Endometrium (tissue), 2 donors: ENCODE measurements around the gene XPO4.
"Not testable (repeated sequence)": the region's sequence is repeated elsewhere in the genome, so short reads cannot be mapped to it uniquely, and the experiment has no call there.

Experiments used
- FAIRE-seq: peaks from 2 replicates; lab custom pipeline; 2012; peaks lifted over from hg19 to GRCh38; lab: Jason Lieb, UNC
- donor health status: control.
- donor health status: control.

XPO4 gene

DNA sequence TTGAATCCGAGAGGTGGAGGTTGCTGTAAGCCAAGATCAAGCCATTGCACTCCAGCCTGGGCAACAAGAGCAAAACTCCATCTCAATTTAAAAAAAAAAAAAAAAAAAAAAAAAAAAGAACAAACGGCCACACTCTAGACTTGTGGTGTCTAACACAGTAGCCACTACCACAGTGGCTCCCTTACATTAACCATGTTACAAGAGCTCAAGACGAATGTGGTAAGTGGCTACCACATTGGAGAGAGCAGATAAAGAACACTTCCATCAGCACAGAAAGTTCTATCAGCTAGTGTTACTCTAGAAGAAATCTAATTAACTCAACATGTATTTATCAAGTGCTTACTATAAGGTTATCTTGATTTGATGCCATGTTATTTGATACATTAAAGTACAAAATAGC, 11.5 kb downstream of the XPO4 start:
- FAIRE-seq: no peak

DNA sequence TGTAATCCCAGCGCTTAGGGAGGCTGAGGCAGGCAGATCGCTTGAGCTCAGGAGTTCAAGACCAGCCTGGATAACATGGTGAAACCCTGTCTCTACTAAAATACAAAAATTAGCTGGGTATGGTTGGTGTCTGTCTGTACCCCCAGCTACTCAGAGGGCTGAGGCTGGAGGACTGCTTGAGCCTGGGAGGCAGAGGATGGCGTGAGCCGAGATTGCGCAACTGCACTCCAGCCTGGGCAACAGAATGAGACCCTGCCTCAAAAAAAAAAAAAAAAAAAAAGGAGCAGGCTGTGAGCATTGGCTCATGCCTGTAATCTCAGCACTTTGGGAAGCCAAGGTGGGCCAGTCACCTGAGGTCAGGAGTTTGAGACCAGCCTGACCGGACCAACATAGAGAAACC, 12.0 kb downstream of the XPO4 start:
- not testable (repeated sequence) for FAIRE-seq

DNA sequence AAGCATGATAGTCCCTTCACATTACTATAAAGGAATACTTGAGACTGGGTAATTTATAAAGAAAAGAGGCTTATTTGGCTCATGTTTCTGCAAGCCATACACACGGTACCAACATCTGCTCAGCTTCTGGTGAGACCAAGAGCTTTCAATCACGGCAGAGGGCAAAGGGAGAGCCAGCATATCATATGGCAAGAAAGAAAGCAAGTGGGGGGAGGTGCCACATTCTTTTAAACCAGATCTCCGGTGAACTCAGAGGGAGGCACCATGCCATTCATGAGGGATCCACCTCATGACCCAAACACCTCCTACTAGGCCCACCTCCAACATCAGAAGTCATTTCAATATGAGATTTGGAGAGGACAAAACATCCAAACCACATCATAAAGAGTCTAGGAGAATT, 20.3 kb downstream of the XPO4 start:
- no peak for FAIRE-seq

DNA sequence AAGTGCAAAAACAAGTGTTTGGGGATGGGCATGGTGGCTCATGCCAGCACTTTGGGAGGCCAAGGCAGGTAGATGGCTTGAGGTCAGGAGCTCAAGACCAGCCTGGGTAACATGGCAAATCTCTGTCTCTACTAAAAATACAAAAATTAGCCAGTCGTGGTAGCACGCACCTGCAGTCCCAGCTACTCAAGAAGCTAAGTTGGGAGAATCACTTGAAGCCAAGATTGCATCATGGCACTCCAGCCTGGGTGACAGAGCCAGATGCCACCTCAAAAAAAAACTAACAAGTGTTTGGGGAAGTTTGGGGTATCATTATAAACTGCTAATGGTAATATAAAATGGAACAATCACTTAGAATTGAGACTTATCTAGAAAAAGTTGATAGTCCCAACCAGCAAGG, 24.6 kb downstream of the XPO4 start:
- FAIRE-seq: no peak

DNA sequence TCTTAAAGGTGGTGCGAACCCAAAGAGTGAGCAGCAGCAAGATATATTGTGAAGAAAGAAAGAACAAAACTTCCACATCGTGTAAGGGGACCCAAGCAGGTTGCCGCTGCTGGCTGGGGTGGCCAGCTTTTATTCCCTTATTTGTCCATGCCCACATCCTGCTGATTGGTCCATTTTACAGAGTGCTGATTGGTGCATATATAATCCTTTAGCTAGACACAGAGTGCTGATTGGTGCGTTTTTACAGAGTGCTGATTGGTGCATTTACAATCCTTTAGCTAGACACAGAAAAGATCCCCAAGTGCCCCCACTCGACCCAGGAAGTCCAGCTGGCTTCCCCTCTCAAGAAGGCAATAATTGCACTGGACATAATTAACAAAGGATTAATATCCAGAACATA, 25.7 kb downstream of the XPO4 start:
- FAIRE-seq: not testable (repeated sequence)

DNA sequence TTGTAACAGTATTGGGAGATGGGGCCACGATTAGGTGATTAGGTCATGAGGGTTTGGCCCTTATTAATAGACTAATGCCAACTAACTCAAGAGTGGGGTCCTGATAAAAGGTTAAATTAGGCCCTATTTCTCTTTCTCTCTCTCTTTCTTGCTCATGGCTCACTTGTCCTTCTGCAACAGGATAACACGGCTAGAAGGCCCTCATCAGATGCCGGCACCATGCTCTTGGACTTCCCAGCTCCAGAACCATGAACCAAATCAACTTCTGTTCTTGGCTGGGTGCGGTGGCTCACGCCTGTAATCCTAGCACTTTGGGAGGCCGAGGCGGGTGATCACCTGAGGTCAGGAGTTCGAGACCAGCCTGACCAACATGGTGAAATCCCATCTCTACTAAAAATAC, 28.1 kb downstream of the XPO4 start:
- FAIRE-seq: not testable (repeated sequence)

DNA sequence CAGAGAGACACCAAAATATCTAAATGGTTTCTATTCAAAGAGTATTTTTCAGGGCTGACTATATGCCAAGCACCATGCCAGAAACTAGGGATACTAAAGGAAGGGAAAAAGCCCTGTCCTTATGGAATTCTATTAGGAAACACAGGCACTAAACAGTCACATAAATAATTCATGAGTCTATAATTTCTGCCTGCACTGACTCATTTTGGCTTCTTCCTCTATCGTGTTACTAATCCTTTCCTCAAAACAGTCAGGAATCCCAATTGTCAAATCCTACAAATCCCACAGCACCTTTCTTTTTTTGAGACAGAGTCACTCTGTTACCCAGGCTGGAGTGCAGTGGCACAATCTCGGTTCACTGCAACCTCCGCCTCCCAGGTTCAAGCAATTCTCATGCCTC, 29.2 kb downstream of the XPO4 start:
- no peak for FAIRE-seq

DNA sequence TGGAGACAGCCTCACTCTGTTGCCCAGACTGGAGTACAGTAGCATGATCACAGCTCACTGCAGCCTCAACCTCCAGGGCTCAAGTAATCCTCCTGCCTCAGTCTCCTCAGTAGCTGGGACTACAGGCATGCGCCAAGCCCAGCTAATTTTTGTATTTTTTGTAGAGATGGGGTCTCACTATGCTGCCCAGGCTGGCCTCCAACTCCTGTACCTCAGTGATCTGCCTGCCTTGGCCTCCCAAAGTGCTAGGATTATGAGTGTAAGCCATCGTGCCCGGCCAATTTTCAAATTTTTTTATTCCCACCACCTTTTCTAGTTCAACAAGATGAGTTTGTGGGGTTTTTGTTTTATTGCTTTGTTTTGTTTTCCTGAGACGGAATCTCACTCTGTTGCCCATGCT, 31.7 kb downstream of the XPO4 start:
- no peak for FAIRE-seq

DNA sequence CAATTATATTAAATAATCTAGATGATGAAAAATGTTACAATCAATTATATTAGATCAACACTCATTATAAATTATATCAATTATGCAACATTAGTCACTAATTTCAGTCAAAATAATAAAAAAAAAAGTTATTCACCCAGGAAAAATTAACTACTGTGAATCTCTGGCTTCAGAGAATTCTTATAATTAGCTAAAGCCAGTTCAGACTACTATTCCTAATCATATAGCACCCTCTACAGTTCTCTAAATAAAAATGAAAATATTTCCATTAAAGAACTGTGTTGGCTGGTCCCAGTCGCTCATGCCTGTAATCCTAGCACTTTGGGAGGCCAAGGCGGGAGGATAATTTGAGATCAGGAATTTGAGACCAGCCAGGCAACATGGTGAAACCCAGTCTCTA, 33.0 kb downstream of the XPO4 start:
- FAIRE-seq: no peak

DNA sequence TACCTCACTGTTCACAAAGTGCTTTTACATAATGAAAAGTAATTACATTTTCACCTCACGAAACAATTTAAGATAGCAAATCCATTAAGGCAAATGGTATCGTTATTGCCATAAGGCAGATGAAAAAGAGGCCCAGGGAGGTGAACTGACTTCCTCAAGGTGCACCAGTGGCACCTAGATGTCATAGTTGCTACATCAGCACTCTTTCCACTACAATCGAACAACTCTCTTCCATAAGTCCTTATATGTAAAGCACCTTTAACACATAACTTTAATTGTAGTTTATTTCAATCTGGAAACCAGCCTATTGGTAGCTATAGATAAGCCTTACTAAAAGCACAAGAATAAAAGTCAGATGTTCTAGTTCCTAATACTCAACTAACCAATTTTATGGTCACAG, 35.1 kb downstream of the XPO4 start:
- FAIRE-seq: no peak

DNA sequence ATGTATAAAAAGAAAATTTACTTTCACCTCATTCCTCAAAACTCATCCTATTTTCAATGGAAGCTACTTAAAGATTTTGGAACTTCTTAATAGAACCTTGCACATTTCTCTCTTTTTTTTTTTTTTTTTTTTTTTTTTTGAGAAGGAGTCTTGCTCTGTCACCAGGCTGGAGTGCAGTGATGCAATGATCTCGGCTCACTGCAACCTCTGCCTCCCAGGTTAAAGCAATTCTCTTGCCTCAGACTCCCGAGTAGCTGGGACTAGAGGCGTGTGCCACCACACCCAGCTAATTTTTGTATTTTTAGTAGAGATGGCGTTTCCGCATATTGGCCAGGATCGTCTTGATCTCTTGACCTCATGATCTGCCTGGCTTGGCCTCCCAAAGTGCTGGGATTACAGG, 40.9 kb downstream of the XPO4 start:
- not testable (repeated sequence) for FAIRE-seq

DNA sequence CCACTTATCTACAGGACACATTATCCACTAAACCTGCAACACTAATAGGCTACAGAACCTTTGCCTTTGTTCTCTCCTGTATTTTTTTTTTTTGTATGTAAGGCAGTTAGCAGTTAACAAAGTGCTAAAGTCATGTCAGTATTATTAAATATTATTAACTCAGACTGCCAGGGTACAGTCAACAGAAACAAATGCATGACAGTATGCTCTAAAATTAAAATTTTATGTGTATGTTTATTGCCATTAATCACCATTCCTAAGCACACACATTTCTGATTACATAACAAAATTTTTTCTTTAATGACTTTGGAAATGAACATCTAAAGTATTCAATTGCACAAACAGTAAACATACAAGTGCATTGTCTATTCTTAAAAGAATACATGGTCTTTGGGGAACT, 41.7 kb downstream of the XPO4 start:
- FAIRE-seq: peak; percentile 85

DNA sequence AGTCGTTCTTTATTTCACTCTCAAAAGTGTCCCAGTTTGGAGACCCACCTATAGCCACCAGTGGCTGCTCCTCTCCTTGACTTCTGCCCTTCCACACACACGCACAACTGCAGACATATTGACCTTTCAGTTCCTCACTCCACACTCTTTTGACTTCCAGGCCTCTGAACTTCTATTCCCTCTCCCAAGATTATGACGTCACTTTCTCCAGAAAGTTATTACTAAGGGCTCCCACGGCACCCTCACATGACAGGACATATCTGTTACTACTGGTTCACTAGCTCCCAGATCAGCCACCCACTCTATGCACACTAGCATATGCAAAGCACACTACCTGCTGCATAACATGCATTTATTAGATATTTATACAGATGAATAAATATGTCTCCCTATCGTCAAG, 45.9 kb downstream of the XPO4 start:
- no peak for FAIRE-seq

DNA sequence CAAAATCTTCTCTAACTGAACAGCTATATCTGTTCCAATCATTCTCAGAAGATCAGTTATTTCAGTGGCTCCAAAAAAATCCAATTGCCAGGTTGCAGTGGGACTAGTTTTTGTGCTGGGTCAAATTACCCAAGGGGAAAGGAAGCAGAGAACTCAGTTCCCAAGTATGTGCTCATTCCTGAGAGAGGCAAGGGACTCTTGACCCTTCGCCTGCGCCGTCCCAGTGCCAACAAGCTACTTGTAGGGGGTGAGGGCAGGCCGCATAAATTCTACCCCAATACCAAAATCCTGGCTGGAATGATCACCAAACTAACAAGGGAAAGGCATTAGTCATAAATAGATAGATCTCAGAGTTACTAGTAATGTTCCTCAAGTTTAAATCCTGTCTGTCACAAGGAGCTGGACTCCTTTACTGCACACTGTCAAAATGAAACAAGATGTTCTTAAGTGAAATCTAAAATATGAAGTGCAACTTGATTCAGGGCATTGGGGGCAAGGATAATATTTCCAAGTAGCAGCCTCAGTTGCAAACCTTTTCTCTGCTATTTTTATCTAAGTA, 50.6 kb downstream of the XPO4 start:
- FAIRE-seq: no peak

DNA sequence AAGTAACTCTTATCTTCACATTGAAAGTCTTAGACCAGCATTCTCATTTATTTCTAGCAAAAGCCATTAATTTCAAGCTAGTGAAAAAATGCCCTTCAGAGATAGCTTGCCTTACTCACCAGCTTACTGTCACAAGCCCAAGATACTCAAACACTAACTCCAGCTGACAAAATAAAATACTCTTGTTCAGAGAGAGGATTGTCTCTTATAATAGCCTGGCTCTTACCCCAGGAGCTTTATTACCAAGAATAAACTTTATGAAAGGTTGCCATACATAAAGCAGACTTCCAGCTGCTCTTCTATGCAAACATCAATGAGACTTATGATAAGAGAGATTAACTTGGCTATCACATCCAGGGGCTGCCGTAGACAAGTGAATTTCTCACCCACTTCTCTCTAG, 53.6 kb downstream of the XPO4 start:
- FAIRE-seq: no peak

DNA sequence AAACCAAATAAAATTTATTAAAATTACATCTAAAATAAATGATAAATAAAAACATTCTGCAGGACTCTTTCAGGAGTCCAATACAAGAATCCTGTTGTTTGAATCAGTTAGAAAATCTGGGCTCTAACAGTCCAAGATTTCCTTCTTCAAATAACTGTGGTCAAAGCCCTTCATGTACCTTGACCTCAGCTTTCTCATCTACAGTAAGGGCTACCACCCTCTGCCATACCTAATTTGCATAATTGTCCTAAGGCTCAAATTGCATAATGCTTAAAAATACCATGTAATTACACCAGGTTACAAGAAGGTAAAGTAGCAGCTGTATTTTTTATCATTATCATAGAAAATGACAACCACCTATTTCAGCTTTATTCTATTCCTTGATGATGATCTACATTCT, 54.3 kb downstream of the XPO4 start:
- no peak for FAIRE-seq

DNA sequence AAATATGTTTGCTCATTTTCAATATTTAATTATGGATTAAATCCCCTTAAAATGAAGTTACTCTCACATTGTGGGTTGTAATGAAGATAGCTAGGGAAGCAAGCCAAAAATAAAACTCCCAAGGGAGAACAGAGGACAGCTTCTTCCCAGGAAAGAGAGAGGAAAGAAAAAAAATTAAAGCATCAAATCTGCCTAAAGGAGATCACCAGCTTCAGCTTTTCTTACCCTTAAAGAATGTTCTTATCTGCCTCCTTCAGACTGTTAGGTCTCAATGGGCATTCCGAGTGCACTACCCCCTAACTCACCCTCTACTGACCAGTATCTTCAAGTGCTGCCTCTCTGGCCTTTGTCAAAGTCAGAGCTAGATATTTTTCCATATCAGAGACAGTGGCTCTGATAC, 55.2 kb downstream of the XPO4 start:
- FAIRE-seq: no peak

DNA sequence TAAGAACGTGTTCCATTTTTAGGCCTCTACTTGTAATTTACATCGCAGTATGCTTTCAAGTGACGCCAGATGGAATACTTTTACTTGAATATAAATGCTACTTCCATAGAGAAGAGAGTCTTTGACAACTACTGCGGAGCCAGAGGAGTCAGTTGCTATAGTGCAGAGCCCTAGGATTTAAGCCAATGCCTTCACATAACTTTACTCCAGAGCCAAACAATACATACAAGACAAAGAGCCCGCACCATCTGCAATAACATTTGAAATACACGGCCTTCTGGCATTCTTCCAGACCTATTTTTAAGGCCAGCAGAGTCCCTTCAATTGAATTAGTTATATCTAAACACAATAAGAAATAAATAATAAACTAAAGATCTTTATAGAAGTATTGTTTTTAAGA, 59.4 kb downstream of the XPO4 start:
- no peak for FAIRE-seq

DNA sequence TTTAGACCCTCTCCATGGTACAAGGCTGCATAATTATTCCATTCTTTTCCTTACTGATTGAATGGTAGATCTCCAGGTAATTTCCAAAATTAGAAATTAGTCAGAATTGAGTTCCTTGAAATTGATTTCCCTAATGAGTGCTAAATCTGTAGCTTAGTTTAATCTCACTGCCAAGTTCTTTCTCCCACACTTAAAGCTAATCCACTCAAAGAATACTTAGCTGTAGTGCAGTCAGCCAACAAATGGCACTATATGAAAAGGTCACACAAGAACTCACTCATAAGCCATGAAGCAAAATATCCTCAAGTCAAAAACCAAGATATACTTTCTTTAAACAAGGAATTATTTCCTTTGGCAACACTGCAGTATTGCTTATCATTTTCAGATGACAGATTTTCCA, 62.0 kb downstream of the XPO4 start:
- FAIRE-seq: no peak

DNA sequence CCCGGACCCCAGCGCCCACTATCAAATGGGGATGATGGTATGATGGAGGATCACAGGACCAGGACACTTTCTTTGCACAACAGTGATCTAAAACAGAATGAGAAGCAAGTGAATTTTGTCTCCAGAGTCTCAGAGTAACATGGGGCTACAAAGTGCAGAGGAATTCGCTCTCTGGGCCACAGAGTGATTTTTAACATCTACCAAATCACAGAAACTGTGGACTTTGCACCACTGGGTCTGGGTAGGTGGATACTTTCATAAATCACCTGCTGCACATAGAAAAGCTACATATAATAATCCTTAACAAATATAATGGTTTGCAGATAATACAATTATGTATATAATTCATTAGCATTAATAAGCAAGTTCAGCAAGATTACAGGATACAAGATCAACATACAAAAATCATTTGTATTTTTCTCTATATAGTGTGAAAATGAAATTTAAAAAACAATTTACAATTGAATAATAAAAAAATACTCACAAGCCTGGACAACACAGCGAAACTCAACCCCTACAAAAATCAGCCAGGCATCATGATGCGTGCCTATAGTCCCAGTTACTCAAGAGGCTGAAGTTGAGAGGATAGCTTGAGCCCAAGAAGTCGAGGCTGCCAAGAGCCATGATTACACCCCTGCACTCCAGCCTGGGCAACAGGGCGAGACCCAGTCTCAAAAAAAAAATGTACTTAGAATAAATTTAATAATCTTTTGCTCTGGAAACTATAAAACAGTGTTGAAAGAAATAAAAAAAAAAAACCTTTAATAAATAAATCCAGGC, 68.5 kb downstream of the XPO4 start:
- no peak for FAIRE-seq

DNA sequence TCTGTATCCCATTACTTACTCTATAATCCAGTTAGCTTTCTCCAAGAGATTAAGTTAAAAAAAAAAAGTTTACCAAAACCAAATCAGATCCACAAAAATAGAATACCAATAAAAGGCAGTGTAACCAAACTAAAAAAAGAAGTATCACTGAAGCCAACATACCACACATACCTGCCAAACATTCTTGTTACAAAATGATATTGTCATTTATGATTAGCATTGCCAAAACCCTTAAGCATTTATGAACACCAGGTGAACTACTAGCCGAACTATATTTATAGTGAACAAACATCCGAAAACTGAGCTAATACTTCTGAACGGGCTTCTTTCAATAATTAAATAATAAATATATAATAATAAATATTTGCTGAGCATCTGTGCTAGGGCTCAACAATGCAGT, 69.7 kb downstream of the XPO4 start:
- FAIRE-seq: no peak

DNA sequence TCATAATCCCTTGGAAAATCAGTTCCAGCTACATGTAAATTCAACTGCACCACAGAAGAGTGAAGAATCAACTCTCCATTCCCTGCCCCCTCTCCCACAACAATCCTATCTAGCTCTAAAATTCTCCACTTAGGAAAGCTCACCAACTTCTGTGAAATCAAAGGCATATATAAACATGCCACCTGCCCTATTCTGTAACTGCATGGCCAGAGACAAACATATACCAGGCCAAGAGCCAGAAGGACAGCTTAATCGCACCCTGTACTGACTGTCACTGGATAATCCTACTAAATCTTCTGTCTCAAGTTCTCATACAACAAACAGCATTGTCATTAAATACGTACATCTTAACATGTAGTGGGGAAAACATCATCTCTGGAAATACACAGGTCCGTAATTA, 70.6 kb downstream of the XPO4 start:
- FAIRE-seq: no peak

DNA sequence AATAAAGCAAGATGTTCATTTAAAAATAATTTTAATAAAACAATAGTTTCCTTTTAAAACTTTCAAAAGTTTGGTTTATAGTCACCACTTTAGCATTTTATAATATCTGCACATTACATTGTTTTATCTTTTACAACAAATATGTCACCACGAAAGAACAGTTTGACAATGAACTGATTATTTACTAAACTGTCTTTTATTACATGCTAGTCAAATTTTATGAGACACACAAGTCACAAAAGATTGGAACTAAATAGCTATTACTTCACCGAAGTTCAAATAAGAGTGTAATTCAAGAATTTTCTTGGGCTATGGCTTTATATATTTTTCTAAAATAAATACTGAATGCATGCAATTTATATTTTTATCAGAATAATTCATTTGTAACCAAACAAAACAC, 71.3 kb downstream of the XPO4 start:
- peak; percentile 74 for FAIRE-seq
